Colonic mucosa (tissue), 4 donors: Measurements from ENCODE around the gene SQOR. TPM values are rescaled to one million over a fixed set of nuclear protein-coding genes. Genes with fewer than 3 reads are reported as not detected.

Source experiments
- DNase-seq: peaks from one replicate; pipeline ENCODE4 v3.0.0-alpha.2; 2020
- H3K27ac ChIP-seq: fragments of 200-600 bp; one replicate; pipeline ENCODE4 v1.8.0; 2021
- H3K27me3 ChIP-seq: fragments of 200-600 bp; one replicate; pipeline ENCODE4 v1.8.0; 2021
- H3K36me3 ChIP-seq: fragments of 200-600 bp; one replicate; pipeline ENCODE4 v1.8.0; 2021
- H3K4me1 ChIP-seq: fragments of 200-600 bp; one replicate; pipeline ENCODE4 v1.8.0; 2021; ENCODE audit warnings: mild to moderate bottlenecking
- H3K4me3 ChIP-seq: fragments of 200-600 bp; one replicate; pipeline ENCODE4 v1.8.0; 2021
- H3K9ac ChIP-seq, 2 donors: one replicate each; pipeline ENCODE4 v1.7.0; 2013; ENCODE audit warnings: control low read depth in 2 of 2, low read depth in 2 of 2, low read length in 2 of 2
- H3K9me3 ChIP-seq: fragments of 200-600 bp; one replicate; pipeline ENCODE4 v1.8.0; 2021
- CTCF ChIP-seq: fragments of 200-600 bp; IDR thresholded peaks from one replicate; pipeline ENCODE4 v1.8.0; 2022; ENCODE audit warnings: antibody characterized with exemption, mild to moderate bottlenecking
- intact Hi-C: fragments of 100-400 bp; cut with DNase I; formaldehyde crosslinking; loops from one replicate; pipeline ENCODE4 v1.14.1; 2022
- total RNA-seq, 2 donors: library from RNA; stranded (reverse); fragmentation: NEBNext Ultra II Directional in 1 of 2; extraction: Animal tissue kit (Norgen Biotek cat#: 25700) in 1 of 2; gene quantifications; one replicate each; pipeline ENCODE4 v1.2.1, GENCODE V29; 2021
- donor health status: healthy.
- donor health status: DM: no; HTN: no; CAD: no.
- donor health status: DM: no; HTN: no; CAD: no.

The SQOR gene
- total RNA-seq, 2 donors from 2014 or later: 308 to 500 TPM

GRCh38 chr15:45612790-45613415, 21.9 kb upstream of the SQOR start:
- no peaks in the 10 kb centered on the region for H3K9me3 ChIP-seq
- H3K27me3 ChIP-seq: no peaks in the 10 kb centered on the region
- H3K4me3 ChIP-seq: no peak overlapping the region
- no peak overlapping the region for H3K9ac ChIP-seq
- no peaks in the 10 kb centered on the region for H3K36me3 ChIP-seq
- intact Hi-C loops: loop anchor here (2.0 kb wide), 1 partner anchor 152 kb away; no protein-coding TSS in a partner anchor
- peaks cover 5% of the 10 kb centered on the region for H3K4me1 ChIP-seq
- H3K27ac ChIP-seq: no peak overlapping the region
- no peak for TF ChIP-seq CTCF
- DNase-seq: no peak

GRCh38 chr15:45616901-45617323, 17.9 kb upstream of the SQOR start:
- H3K9ac ChIP-seq: peak overlapping the region in 1 of 2 donors; percentile 28
- DNase-seq: no peak
- no peak overlapping the region for H3K4me3 ChIP-seq
- intact Hi-C loops: no loop called here
- peaks cover 5% of the 10 kb centered on the region for H3K4me1 ChIP-seq
- no peaks in the 10 kb centered on the region for H3K36me3 ChIP-seq
- H3K27ac ChIP-seq: no peak overlapping the region
- no peaks in the 10 kb centered on the region for H3K27me3 ChIP-seq
- no peak for TF ChIP-seq CTCF
- H3K9me3 ChIP-seq: no peaks in the 10 kb centered on the region

GRCh38 chr15:45618813-45619212, 16.0 kb upstream of the SQOR start:
- Histone ChIP-seq H3K27me3 (no peaks in the 10 kb centered on the region), H3K27ac (no peak overlapping the region), H3K4me1 (peaks cover 5% of the 10 kb centered on the region), H3K9ac (no peak overlapping the region), H3K36me3 (no peaks in the 10 kb centered on the region), H3K4me3 (no peak overlapping the region), H3K9me3 (no peaks in the 10 kb centered on the region)
- no peak for DNase-seq
- TF ChIP-seq CTCF: no peak
- intact Hi-C loops: no loop called here

GRCh38 chr15:45628136-45628535, 6.7 kb upstream of the SQOR start:
- Histone ChIP-seq H3K27ac (no peak overlapping the region), H3K27me3 (no peaks in the 10 kb centered on the region), H3K9ac (no peak overlapping the region), H3K4me3 (no peak overlapping the region), H3K36me3 (no peaks in the 10 kb centered on the region), H3K9me3 (no peaks in the 10 kb centered on the region), H3K4me1 (no peaks in the 10 kb centered on the region)
- DNase-seq: no peak
- intact Hi-C loops: no loop called here
- TF ChIP-seq CTCF: no peak

- no peak for TF ChIP-seq CTCF
- H3K9ac ChIP-seq: peak overlapping the region in 1 of 2 donors; percentile 43
- H3K9me3 ChIP-seq: no peaks in the 10 kb centered on the region
- H3K4me1 ChIP-seq: no peaks in the 10 kb centered on the region
- H3K27me3 ChIP-seq: no peaks in the 10 kb centered on the region
- peak overlapping the region; percentile 61 for H3K27ac ChIP-seq
- no peak overlapping the region for H3K4me3 ChIP-seq
- H3K36me3 ChIP-seq: no peaks in the 10 kb centered on the region
- intact Hi-C loops: no loop called here
- peak; percentile 66 for DNase-seq
These were observed 3.7 kb upstream of the SQOR start for GRCh38 chr15:45630917-45631691.
